H1 (cell line): ENCODE data around the gene ATXN7. TPM values are rescaled to one million over a fixed set of nuclear protein-coding genes. Genes with fewer than 3 reads are reported as not detected.

Source experiments
- CTCF ChIA-PET: fragments of 300-600 bp; sonication (Branson Sonifier 250); formaldehyde crosslinking; loops from one replicate; lab custom pipeline; 2021; ENCODE audit not compliant: partially characterized antibody; lab: Charles Lee
- POLR2A ChIA-PET: fragments of 300-600 bp; sonication (Branson Sonifier 250); formaldehyde crosslinking; loops from one replicate; lab custom pipeline; 2021; ENCODE audit warnings: inconsistent platforms; ENCODE audit not compliant: partially characterized antibody; lab: Charles Lee
- DNase-seq, 2 experiments: peaks; one replicate each; pipeline versions ENCODE4 v3.0.0 to v3.0.0-alpha.2; 2010 to 2022; ENCODE audit warnings: low spot score in 2 of 2, low read depth in 1 of 2, mixed read lengths in 1 of 2
- FAIRE-seq: peaks from 2 replicates; lab custom pipeline; 2011; peaks lifted over from hg19 to GRCh38; lab: Jason Lieb, UNC
- H2AFZ ChIP-seq: 2 replicates; pipeline ENCODE4 v1.8.1; 2012; ENCODE audit warnings: low read length, inconsistent platforms
- H2AK5ac ChIP-seq: 2 replicates; pipeline ENCODE4 v1.6.1; 2013; ENCODE audit warnings: low read depth, low read length
- H2BK120ac ChIP-seq: replicated peaks from 2 replicates; pipeline ENCODE3; 2013; ENCODE audit warnings: low read depth, low read length, inconsistent platforms
- H2BK12ac ChIP-seq: 2 replicates; pipeline ENCODE4 v1.6.1; 2013; ENCODE audit warnings: low read depth, low read length
- H2BK15ac ChIP-seq: 2 replicates; pipeline ENCODE4 v1.6.1; 2013; ENCODE audit warnings: low read length
- H2BK20ac ChIP-seq: 2 replicates; pipeline ENCODE4 v1.6.1; 2013; ENCODE audit warnings: low read length
- H2BK5ac ChIP-seq: 2 replicates; pipeline ENCODE4 v1.6.1; 2013; ENCODE audit warnings: low read depth, low read length
- H3K14ac ChIP-seq: 2 replicates; pipeline ENCODE4 v1.6.1; 2013; ENCODE audit warnings: inconsistent platforms; ENCODE audit not compliant: insufficient read length
- H3K18ac ChIP-seq: 2 replicates; pipeline ENCODE4 v1.6.1; 2013; ENCODE audit warnings: low read length; ENCODE audit errors: extremely low read depth
- H3K23ac ChIP-seq: 2 replicates; pipeline ENCODE4 v1.6.1; 2013; ENCODE audit warnings: inconsistent platforms; ENCODE audit not compliant: insufficient read length
- H3K23me2 ChIP-seq: 2 replicates; pipeline ENCODE4 v1.6.1; 2013; ENCODE audit warnings: low read depth, low read length
- H3K27ac ChIP-seq: 2 replicates; pipeline ENCODE4 v1.6.1; 2011; ENCODE audit warnings: low read depth, low read length, inconsistent platforms
- H3K27me3 ChIP-seq, 4 experiments: replicated peaks in 1 of 4; 1 replicate in 1 of 4; 2 replicates in 3 of 4; pipeline versions ENCODE4 v1.6.1 to v1.8.1; 2011 to 2013; ENCODE audit warnings: low read length in 3 of 4, mild to moderate bottlenecking in 3 of 4, inconsistent platforms in 2 of 4, mixed read lengths in 2 of 4, moderate library complexity in 1 of 4; ENCODE audit not compliant: control insufficient read depth in 3 of 4, insufficient read depth in 3 of 4; ENCODE audit errors: extremely low read depth in 1 of 4
- H3K36me3 ChIP-seq, 4 experiments: 2 replicates each; pipeline versions ENCODE4 v1.6.1 to v1.8.1; 2011 to 2013; ENCODE audit warnings: mild to moderate bottlenecking in 4 of 4, low read length in 3 of 4, moderate library complexity in 2 of 4, control low read depth in 1 of 4, inconsistent platforms in 1 of 4; ENCODE audit not compliant: insufficient read depth in 4 of 4, control insufficient read depth in 2 of 4
- H3K4ac ChIP-seq: replicated peaks from 2 replicates; pipeline ENCODE3; 2013; ENCODE audit warnings: low read length, low read depth, mixed read lengths, inconsistent platforms; ENCODE audit not compliant: insufficient read length
- H3K4me1 ChIP-seq, 4 experiments: replicated peaks in 1 of 4; 1 replicate in 1 of 4; 2 replicates in 3 of 4; pipeline versions ENCODE4 v1.6.1 to v1.8.1; 2011 to 2013; ENCODE audit warnings: low read length in 3 of 4, inconsistent platforms in 2 of 4, mixed read lengths in 1 of 4; ENCODE audit not compliant: insufficient read depth in 4 of 4, control insufficient read depth in 3 of 4
- H3K4me2 ChIP-seq, 2 experiments: 2 replicates each; pipeline versions ENCODE4 v1.6.1 to v1.8.1; 2011 to 2013; ENCODE audit warnings: low read depth in 2 of 2, low read length in 2 of 2, control low read depth in 1 of 2, inconsistent platforms in 1 of 2, mild to moderate bottlenecking in 1 of 2; ENCODE audit not compliant: insufficient read depth in 1 of 2
- H3K4me3 ChIP-seq, 4 experiments: fragments of 200-600, 300-600 bp in 1 of 4; sonication (generic), shearing (Covaris generic), sonication (Bioruptor Twin) in 1 of 4; 2 replicates each; pipeline versions ENCODE4 v1.5.1 to v1.8.1; 2011 to 2016; ENCODE audit warnings: low read length in 4 of 4, low read depth in 3 of 4, control low read depth in 2 of 4, inconsistent platforms in 2 of 4, mild to moderate bottlenecking in 2 of 4, mixed read lengths in 1 of 4, moderate library complexity in 1 of 4; ENCODE audit not compliant: insufficient read depth in 2 of 4; ENCODE audit errors: extremely low read depth in 1 of 4
- H3K56ac ChIP-seq: replicated peaks from 2 replicates; pipeline ENCODE3; 2013; ENCODE audit warnings: low read depth, mild to moderate bottlenecking, mixed read lengths, low read length, inconsistent platforms; ENCODE audit not compliant: insufficient read length
- H3K79me1 ChIP-seq: 2 replicates; pipeline ENCODE4 v1.6.1; 2013; ENCODE audit warnings: low read depth, low read length, control low read depth
- H3K79me2 ChIP-seq, 2 experiments: 2 replicates each; pipeline versions ENCODE4 v1.6.1 to v1.8.1; 2012 to 2013; ENCODE audit warnings: low read length in 2 of 2, mild to moderate bottlenecking in 2 of 2, inconsistent platforms in 1 of 2; ENCODE audit not compliant: insufficient read depth in 2 of 2, control insufficient read depth in 1 of 2
- H3K9ac ChIP-seq, 4 experiments: replicated peaks in 1 of 4; 1 replicate in 1 of 4; 2 replicates in 3 of 4; pipeline versions ENCODE4 v1.6.1 to v1.8.1; 2011 to 2013; ENCODE audit warnings: low read depth in 3 of 4, low read length in 3 of 4, control low read depth in 2 of 4, mild to moderate bottlenecking in 2 of 4, moderate library complexity in 2 of 4, inconsistent platforms in 1 of 4; ENCODE audit errors: extremely low read depth in 1 of 4
- H3K9me3 ChIP-seq, 2 experiments: 2 replicates each; pipeline versions ENCODE4 v1.6.1 to v1.8.1; 2012 to 2013; ENCODE audit warnings: mild to moderate bottlenecking in 2 of 2, moderate library complexity in 2 of 2, control low read depth in 1 of 2, inconsistent platforms in 1 of 2, low read depth in 1 of 2, low read length in 1 of 2, mixed read lengths in 1 of 2; ENCODE audit not compliant: insufficient read depth in 2 of 2
- H4K20me1 ChIP-seq, 2 experiments: replicated peaks in 1 of 2; 2 replicates each; pipeline versions ENCODE3 to v1.8.1; 2011 to 2013; ENCODE audit warnings: inconsistent platforms in 2 of 2, low read length in 2 of 2, mild to moderate bottlenecking in 1 of 2; ENCODE audit not compliant: insufficient read depth in 2 of 2, control insufficient read depth in 1 of 2
- H4K5ac ChIP-seq: 2 replicates; pipeline ENCODE4 v1.6.1; 2013; ENCODE audit warnings: low read length, low read depth, mixed read lengths, inconsistent platforms; ENCODE audit not compliant: insufficient read length
- H4K8ac ChIP-seq: 2 replicates; pipeline ENCODE4 v1.8.0; 2013; ENCODE audit warnings: mild to moderate bottlenecking, moderate library complexity, low read length, inconsistent platforms; ENCODE audit not compliant: insufficient read depth; ENCODE audit errors: extremely low read depth
- H4K91ac ChIP-seq: replicated peaks from 2 replicates; pipeline ENCODE3; 2013; ENCODE audit warnings: low read length, mixed read lengths, inconsistent platforms; ENCODE audit not compliant: insufficient read length
- ASH2L ChIP-seq: fragments of 200-600, 300-600 bp; sonication (generic); IDR thresholded peaks from one replicate; pipeline ENCODE4 v1.7.1; 2017; ENCODE audit warnings: low read length
- BRCA1 ChIP-seq: IDR thresholded peaks from 2 replicates; pipeline ENCODE4 v1.6.1; 2012; ENCODE audit warnings: low read depth, low read length, improper control_type of control experiment
- CEBPB ChIP-seq: IDR thresholded peaks from 2 replicates; pipeline ENCODE4 v1.6.1; 2012; ENCODE audit warnings: low read depth, low read length
- CREB1 ChIP-seq: IDR thresholded peaks from 2 replicates; pipeline ENCODE4 v1.6.1; 2012; ENCODE audit warnings: inconsistent platforms
- CTBP2 ChIP-seq: IDR thresholded peaks from 2 replicates; pipeline ENCODE4 v1.7.0; 2011; ENCODE audit warnings: borderline replicate concordance, mild to moderate bottlenecking, moderate library complexity, mixed read lengths, low read length; ENCODE audit not compliant: insufficient read depth, insufficient read length
- EZH2 ChIP-seq: fragments of 200-600 bp; sonication (generic); IDR thresholded peaks from 2 replicates; pipeline ENCODE4 v1.7.1; 2012; ENCODE audit warnings: low read depth, mild to moderate bottlenecking, moderate library complexity, low read length, inconsistent platforms; ENCODE audit not compliant: severe bottlenecking
- JUN ChIP-seq: IDR thresholded peaks from 2 replicates; pipeline ENCODE4 v1.6.1; 2011; ENCODE audit warnings: low read depth, mild to moderate bottlenecking, improper control_type of control experiment, low read length
- KDM4A ChIP-seq: IDR thresholded peaks from one replicate; pipeline ENCODE4 v1.7.1; 2012; ENCODE audit warnings: low read depth, mild to moderate bottlenecking, moderate library complexity, low read length, inconsistent platforms; ENCODE audit not compliant: severe bottlenecking
- NANOG ChIP-seq: IDR thresholded peaks from 2 replicates; pipeline ENCODE4 v1.6.1; 2011; ENCODE audit warnings: low read length, low read depth, mild to moderate bottlenecking, inconsistent platforms; ENCODE audit not compliant: insufficient read depth, poor library complexity, severe bottlenecking
- POLR2AphosphoS5 ChIP-seq: IDR thresholded peaks from 2 replicates; pipeline ENCODE4 v1.6.1; 2011; ENCODE audit warnings: low read depth, low read length
- POU5F1 ChIP-seq: IDR thresholded peaks from 2 replicates; pipeline ENCODE4 v1.6.1; 2011; ENCODE audit warnings: low read depth, mild to moderate bottlenecking, low read length, moderate library complexity
- RNF2 ChIP-seq: fragments of 200-900, 300-1000 bp; sonication (generic); IDR thresholded peaks from 2 replicates; pipeline ENCODE4 v1.7.1; 2016; ENCODE audit warnings: borderline replicate concordance, low read depth, mild to moderate bottlenecking, antibody characterized with exemption, low read length; ENCODE audit not compliant: poor library complexity, severe bottlenecking; ENCODE audit errors: missing control alignments
- RXRA ChIP-seq: IDR thresholded peaks from 2 replicates; pipeline ENCODE4 v1.6.1; 2011; ENCODE audit warnings: low read depth, mild to moderate bottlenecking, low read length, moderate library complexity; ENCODE audit not compliant: insufficient read depth
- SIRT6 ChIP-seq: IDR thresholded peaks from one replicate; pipeline ENCODE4 v1.7.1; 2012; ENCODE audit warnings: low read length, inconsistent platforms
- SRF ChIP-seq: IDR thresholded peaks from 2 replicates; pipeline ENCODE4 v1.6.1; 2011; ENCODE audit warnings: mild to moderate bottlenecking, low read depth, low read length, moderate library complexity
- TCF12 ChIP-seq: IDR thresholded peaks from 2 replicates; pipeline ENCODE4 v1.6.1; 2011; ENCODE audit warnings: low read depth, mild to moderate bottlenecking, low read length
- WGBS, 2 experiments: shearing (Covaris generic) in 1 of 2; methylation state at CpG; one replicate each; pipeline versions ENCODE4 v1.1.6 to v1.1.7; 2013 to 2015; ENCODE audit warnings: low lambda C conversion rate in 2 of 2, mixed read lengths in 2 of 2, inconsistent platforms in 1 of 2, low coverage in 1 of 2, missing lambda C conversion rate in 1 of 2; ENCODE audit not compliant: insufficient replicate concordance in 2 of 2, insufficient coverage in 1 of 2, insufficient read length in 1 of 2; ENCODE audit errors: extremely low coverage in 1 of 2, missing lambda C conversion rate in 1 of 2; 5-methylcytosine and 5-hydroxymethylcytosine counted together
- polyA plus RNA-seq, 7 experiments: library from polyadenylated mRNA; depleted of rRNA in 3 of 7; stranded (reverse) in 5 of 7; unstranded in 2 of 7; fragments of >200 nt in 5 of 7; fragments of 200-250 nt in 2 of 7; gene quantifications; 1 replicate in 5 of 7; 2 replicates in 1 of 7; 4 replicates in 1 of 7; pipeline versions ENCODE4 v1.2.1 to v1.2.3, GENCODE V29; 2011 to 2013; ENCODE audit warnings: missing spikeins in 2 of 7, mixed read lengths in 2 of 7
- total RNA-seq: library from RNA; stranded (reverse); fragmentation: NEBNext Ultra II Directional; extraction: Animal tissue kit (Norgen Biotek cat#: 25700); gene quantifications from 2 replicates; pipeline ENCODE4 v1.2.1, GENCODE V29; 2021

Gene ATXN7
- total and polyA plus RNA-seq, 2 of the 8 experiments (the other 6 are each of a cell fraction or from before 2014, with no cell fraction given): 15.5 to 16.8 TPM

DNA sequence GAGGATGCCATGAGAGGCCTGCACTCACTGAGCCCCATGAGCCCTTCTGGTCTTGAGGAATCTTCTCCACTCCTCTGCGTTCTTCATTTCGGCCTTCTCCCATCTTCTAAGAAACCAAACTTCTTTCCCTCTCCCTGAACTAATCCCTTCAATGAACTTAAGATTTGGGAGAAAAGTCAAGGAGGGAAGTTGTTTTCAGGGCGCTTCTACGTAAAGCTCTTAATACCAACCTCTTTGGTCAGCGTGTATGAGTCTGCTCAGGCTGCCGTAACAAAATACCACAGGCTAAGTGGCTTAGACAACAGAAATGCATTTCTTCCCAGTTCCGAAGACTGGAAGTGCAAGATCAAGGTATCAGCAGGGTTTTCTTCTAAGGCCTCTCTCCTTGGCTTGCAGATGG, 173.4 kb downstream of the ATXN7 start:
- H3K4me3 ChIP-seq: no peak overlapping the region
- H3K36me3 ChIP-seq: no peaks in the 10 kb centered on the region
- H3K4me2 ChIP-seq: no peak overlapping the region
- POLR2A ChIA-PET: no interaction called here
- H2AK5ac ChIP-seq: no peak overlapping the region
- no peak overlapping the region for H3K9ac ChIP-seq
- H3K56ac ChIP-seq: no peak overlapping the region
- no peak overlapping the region for H3K27ac ChIP-seq
- H3K14ac ChIP-seq: no peak overlapping the region
- H4K20me1 ChIP-seq: no peaks in the 10 kb centered on the region
- no peaks in the 10 kb centered on the region for H3K23me2 ChIP-seq
- H2BK5ac ChIP-seq: no peak overlapping the region
- H4K8ac ChIP-seq: no peak overlapping the region
- H3K79me2 ChIP-seq: no peaks in the 10 kb centered on the region
- no peak overlapping the region for H3K18ac ChIP-seq
- CTCF ChIA-PET: no interaction called here
- no peak overlapping the region for H2BK20ac ChIP-seq
- H3K27me3 ChIP-seq: no peaks in the 10 kb centered on the region
- DNase-seq (no peak), FAIRE-seq (no peak)
- H2BK15ac ChIP-seq: no peak overlapping the region
- H3K23ac ChIP-seq: no peak overlapping the region
- H4K91ac ChIP-seq: no peak overlapping the region
- WGBS, 2 experiments: 93% methylated on average over 7 of the region's 7 CpGs; no CpG with 5 or more reads in 1 of the 2 experiments
- no peak overlapping the region for H4K5ac ChIP-seq
- H2AFZ ChIP-seq: no peak overlapping the region
- H3K9me3 ChIP-seq: no peaks in the 10 kb centered on the region
- no peak overlapping the region for H2BK120ac ChIP-seq
- no peaks in the 10 kb centered on the region for H3K79me1 ChIP-seq
- H2BK12ac ChIP-seq: no peak overlapping the region
- H3K4ac ChIP-seq: no peak overlapping the region
- no peaks in the 10 kb centered on the region for H3K4me1 ChIP-seq
- TF ChIP-seq BRCA1 (no peak), CEBPB (no peak), CTBP2 (no peak), TCF12 (no peak), NANOG (no peak), EZH2 (no peak), JUN (no peak), SIRT6 (no peak), CREB1 (no peak), POLR2AphosphoS5 (no peak), KDM4A (no peak), SRF (no peak), RXRA (no peak), ASH2L (no peak), POU5F1 (no peak), RNF2 (no peak)
